ENCODE results near the gene OR2AE1. TPM values are rescaled to one million over a fixed set of nuclear protein-coding genes. Genes with fewer than 3 reads are reported as not detected.

OR2AE1 gene
- total and polyA plus RNA-seq, 2 of the 13 experiments (the other 11 are each of a cell fraction or from before 2014, with no cell fraction given): not detected

GRCh38 chr7:99827040-99827778 is 49.6 kb downstream of the OR2AE1 start (continued):
- TF ChIP-seq REST (IDR thresholded peaks at IDR 0.05; ENCODE audit: borderline replicate concordance in 1 of 2, low read depth in 1 of 2, low read length in 2 of 2) (no peak; a peak in 1 of 4 replicates), MXD4 (CRISPR knock-in tag; IDR thresholded peaks at IDR 0.05) (no peak), ZBTB25 (CRISPR knock-in tag; IDR thresholded peaks at IDR 0.05) (peak; percentile 86), ZNF275 (CRISPR knock-in tag; IDR thresholded peaks at IDR 0.05; ENCODE audit: borderline replicate concordance) (0 out of 2 replicates have a peak, but pooled peaks have one; percentile 32), HNRNPUL1 (IDR thresholded peaks at IDR 0.05; ENCODE audit: low read depth, low read length) (no peak), NONO (IDR thresholded peaks at IDR 0.05) (no peak), NONO (CRISPR knock-in tag; conservative IDR thresholded peaks at IDR 0.05) (peak; percentile 54), SUZ12 (IDR thresholded peaks at IDR 0.05; ENCODE audit: low read depth, low read length) (no peak), TBX2 (CRISPR knock-in tag; IDR thresholded peaks at IDR 0.05; ENCODE audit: borderline replicate concordance) (peak; percentile 87), NFKB2 (CRISPR knock-in tag; IDR thresholded peaks at IDR 0.05; ENCODE audit: borderline replicate concordance) (no peak), MBD4 (IDR thresholded peaks at IDR 0.05; ENCODE audit: borderline replicate concordance, low read length) (no peak), ZMYM3 (CRISPR knock-in tag; IDR thresholded peaks at IDR 0.05) (0 out of 2 replicates have a peak, but pooled peaks have one; percentile 38), HNF4G (IDR thresholded peaks at IDR 0.05; ENCODE audit: borderline replicate concordance, low read depth, low read length) (peak; percentile 50; the same call in 1 of the 2 replicates), HNF4G (CRISPR knock-in tag; IDR thresholded peaks at IDR 0.05; ENCODE audit: borderline replicate concordance, low read depth) (no peak), ZNF629 (CRISPR knock-in tag; conservative IDR thresholded peaks at IDR 0.05) (0 out of 2 replicates have a peak, but pooled peaks have one; percentile 35), ZHX1 (CRISPR knock-in tag; IDR thresholded peaks at IDR 0.05; ENCODE audit: low read depth) (no peak), SOX13 (IDR thresholded peaks at IDR 0.05) (peak; percentile 51; the same call in 1 of the 2 replicates), SOX13 (CRISPR knock-in tag; conservative IDR thresholded peaks at IDR 0.05 in 1 of 2, IDR thresholded peaks at IDR 0.05 in 1 of 2) (peak in 1 of 2 experiments; percentile 91; a peak in 2 of 4 replicates), ZNF12 (CRISPR knock-in tag; IDR thresholded peaks at IDR 0.05) (no peak)
